Central memory CD4-positive, alpha-beta T cell (primary cell): ENCODE data around the gene MRPL40.
A peak's percentile ranks its signal among the peaks of the same experiment; 100 is the strongest.
"Not testable (repeated sequence)": the region's sequence is repeated elsewhere in the genome, so short reads cannot be mapped to it uniquely, and the experiment has no call there.

Experiments used
- DNase-seq: peaks from one replicate; pipeline ENCODE4 v3.0.0; 2022

Gene MRPL40

DNA sequence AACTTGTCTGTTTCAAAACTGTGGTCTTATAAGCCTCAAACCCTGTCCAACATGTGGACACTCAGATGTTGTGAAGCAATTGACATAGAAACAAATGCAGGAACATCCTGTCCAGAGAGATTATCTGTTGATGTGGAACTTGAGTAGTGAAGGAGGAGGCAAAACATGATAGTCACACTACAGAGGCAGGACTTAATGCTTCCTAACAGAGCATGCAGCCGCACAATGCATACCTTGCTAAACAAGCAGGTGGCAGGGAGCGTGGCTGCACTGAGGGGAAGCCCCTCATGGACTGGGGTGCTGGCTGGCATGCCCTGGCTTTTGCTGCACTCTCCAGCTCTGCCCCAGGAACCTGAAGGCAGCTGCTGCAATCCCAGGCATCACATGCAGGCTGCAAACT is 9.8 kb downstream of the MRPL40 start:
- no peak for DNase-seq

DNA sequence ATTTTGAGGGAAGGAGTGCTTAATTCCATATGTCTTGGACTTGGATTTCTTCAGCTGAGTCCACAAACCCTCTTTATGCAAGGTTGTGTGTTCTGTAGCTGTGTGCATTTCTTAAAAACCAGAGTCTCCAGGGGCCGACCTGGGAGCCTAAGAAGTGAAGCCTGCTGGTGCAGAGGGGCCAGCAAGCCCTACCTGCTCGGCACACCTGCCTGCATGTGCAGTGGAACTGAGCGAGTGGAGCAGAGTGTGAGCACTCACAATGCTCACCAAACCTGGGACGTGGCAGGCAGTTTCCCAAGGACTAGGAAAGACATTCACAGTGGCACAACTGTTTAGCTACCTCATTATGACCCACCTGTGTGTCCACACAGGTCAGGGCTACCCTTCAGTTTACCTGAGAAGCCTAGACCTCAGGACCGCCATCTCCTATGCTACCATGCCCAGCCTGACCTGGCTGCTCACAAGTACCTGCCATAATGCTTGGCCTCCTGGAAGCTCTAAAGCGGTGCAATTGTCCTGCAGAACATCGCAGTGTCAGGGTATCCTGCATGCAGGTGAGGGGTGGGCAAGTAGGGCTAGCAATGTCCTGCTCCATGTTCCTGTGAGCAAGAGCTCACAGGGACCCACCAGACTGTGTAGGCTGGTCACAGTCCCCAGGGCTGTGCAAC is 11.3 kb downstream of the MRPL40 start:
- no peak for DNase-seq

DNA sequence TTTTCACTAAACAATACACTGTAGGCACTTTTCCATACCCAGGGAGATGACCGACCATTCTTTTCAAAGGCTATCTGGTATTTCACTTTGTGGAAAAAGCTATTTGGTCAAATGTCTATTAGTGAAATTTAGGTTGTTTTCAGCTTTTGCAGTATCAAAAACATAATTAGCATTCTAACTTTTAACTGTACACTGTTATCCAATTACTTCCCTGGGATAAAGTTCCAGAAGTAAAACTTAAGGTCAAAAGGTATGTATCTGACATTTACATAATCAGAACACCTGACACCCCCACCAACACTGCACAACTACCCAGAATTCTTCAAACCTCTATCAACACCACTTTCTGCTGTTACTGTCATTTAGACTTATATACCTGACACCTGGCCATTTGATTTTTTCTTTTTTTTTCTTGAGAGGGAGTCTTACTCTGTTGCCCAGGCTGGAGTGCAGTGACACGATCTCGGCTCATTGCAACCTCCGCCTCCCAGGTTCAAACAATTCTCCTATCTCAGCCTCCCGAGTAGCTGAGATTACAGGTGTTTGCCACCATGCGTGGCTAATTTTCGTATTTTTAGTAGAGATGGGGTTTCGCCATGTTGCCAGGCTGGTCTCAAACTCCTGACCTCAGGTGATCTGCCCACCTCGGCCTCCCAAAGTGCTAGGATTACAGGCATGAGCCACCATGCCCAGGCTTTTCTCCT is 13.1 kb downstream of the MRPL40 start:
- not testable (repeated sequence) for DNase-seq

DNA sequence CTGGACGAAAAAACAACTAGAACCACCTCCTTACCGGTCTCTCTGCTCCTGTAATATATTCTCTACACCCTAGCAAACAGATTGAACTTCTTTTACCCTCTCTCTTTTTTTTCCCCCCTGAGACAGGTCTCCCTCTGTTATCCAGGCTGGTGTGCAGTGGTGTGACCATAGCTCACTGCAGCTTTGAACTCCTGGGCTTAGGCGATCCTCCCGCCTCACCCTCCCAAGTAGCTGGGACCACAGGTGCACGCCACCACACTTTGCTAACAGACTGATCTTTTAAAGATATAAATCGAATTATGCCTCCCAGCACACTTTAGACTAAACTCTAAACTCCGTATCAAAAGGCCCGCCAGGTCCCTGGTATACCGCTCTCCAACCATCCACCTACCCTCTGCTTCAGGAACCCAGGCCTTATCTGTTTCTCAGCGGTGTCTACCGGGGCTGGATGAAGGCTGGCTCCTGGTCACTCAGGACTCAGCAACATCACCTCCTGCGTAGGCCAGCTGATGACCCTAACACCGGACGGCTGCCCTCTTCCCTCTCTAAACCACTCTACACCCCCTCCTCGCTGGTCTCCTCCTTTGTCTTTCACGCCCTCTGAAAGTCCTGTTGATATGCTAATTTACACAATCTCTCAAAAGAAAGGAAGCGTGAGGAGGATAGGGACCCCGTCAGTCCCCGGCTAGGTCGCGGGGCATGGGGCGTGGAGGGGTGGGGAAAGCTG is 14.4 kb downstream of the MRPL40 start:
- no peak for DNase-seq

DNA sequence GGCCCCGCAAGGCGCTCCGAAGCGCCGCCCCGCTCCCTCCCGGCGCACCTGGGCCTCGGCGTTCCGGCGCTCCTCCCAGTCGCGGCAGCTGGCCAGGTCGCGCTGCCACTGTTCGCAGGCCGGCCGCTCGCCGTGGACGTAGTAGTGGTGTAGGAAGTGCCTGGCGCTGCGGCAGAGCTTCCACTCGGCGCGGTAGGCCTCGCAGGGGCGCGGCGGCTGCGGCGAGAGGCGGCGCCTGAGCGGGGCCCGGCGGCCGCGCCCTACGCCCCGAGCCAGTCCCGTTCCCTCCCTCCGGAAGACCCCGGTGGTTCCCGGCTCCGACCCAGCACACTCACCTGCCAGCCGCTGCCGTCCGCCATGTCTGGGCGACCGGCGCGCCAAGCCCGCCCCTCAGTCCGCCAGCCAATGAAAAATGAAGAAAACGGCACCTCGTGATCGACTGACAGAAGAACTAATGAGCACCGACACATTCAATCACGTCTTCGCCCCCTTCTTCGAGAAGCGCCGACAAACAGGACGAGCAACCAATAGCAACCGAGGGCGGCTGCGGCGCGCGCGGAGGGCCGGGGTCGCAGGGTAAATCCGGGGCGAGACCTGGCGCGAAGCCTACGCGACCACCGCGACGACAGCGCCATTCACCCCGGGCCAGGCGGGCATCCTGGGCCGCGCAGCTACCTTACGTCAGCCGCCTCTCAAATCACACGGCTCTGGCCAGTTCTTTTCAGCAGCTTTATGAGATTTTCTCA is 15.2 kb downstream of the MRPL40 start, which contains the start of gene C22orf39:
Gene C22orf39, minus strand, starts transcription at position 382 of the 746 bp plus-strand sequence. Its CDS starts 23 bp downstream, at position 359.
- peak; percentile 92 for DNase-seq

DNA sequence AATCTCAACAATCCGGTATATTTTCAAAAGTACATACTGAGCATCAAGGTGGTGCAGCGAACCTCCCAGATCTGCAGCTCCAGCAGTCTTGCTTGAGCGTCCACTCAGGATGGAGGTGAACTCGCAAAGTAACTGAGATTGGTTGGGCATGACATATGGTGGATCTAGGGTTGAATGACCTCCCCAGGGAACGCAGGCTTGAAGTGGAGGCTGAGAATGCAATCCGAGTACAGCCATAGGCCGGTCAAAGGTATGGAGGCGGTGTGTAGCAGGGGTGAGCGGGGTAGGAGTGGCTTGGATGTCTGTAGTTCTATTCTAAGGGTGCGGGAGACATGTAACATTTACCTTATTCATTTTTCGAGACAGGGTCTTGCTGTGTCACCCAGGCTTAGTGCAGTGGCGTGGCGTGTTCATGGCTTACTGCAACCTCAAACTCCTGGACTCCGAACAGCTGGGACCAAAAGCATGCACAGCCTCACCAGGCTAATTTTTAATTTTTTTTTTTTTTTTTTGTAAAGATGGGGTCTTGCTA is 15.8 kb downstream of the MRPL40 start:
- no peak for DNase-seq

DNA sequence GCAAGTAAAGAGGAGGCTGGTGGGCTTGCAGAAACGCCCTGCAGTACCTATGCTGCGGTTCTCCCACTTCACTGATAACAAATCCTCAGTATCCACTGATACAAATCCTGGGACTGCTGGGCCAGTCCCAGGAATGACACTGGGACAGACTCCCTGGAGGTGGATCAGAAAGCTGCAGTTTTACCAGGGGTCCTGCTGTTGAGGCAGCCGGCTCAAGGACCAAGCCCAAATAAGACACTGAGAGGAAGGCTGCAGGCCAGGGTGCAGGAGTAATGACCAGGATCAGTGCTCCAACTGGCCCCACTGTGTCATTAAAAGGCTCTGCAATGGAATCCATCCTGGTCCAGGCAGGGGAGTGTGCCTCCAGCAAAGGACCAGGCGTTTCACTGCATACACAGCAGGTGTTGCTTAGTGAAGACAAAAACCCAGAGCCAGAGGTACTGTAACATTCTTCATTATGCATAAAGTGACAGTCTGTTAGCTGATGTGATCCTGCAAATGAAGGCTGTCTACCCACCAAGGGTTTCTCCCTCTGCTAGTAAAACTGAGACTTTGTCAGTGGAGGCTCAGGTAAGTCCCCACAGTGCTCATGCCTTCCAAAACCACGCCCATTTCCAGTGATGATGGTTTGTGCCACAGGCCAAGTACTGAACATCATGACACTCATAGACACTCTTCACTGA is 16.5 kb downstream of the MRPL40 start:
- DNase-seq: no peak

DNA sequence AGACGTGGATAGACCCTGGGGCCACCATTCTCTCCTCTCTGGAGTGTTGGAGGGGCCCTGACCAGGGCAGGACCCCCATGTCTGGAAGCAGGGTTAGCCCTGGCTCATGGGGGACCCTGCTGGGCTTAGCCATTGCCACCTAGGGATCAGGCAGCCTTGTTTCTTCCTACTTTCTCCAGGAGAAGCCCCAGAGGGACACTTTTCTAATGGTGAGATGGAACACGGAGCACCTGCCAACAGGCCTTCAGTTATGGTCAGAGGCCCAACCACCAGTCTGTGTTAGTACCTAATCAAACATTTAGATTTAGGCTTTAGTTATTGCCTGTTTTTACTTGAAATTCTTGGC is 17.1 kb downstream of the MRPL40 start:
- DNase-seq: no peak

DNA sequence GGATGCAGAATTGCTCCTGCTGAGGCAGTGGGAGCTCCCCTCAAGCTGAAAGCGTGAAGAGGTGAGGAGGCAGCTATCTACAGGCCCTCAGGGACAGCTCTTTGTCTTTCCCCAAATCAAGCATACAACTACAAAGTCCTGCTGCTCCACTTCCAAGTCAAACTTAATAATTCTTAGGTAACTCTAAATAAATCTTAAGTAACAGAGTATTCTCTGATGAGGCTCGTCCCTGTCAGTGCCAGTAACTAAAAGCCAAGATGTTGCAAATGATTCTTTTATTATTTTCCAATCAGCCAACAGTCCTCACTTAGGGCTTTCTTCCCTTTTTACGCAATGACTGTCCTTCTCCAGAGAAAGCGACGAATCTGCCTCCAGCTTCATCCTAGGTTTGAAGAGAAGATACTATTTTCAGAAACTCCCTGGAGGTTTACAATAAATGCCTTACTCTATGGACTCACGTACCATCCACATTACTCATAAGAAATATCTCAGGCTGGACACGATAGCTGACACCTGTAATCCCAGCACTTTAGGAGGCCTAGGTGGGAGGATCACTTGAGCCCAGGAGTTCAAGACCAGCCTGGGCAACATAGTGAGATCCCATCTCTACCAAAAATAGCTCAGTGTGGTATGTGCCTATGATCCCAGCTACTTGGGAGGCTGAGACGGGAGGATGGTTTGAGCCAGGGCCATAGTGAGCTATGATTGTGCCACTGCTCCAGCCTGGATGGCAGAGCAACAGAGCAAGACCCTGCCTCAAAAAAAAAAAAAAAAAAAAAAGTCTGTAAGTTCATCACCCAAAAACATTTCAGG is 18.2 kb downstream of the MRPL40 start:
- DNase-seq: no peak

DNA sequence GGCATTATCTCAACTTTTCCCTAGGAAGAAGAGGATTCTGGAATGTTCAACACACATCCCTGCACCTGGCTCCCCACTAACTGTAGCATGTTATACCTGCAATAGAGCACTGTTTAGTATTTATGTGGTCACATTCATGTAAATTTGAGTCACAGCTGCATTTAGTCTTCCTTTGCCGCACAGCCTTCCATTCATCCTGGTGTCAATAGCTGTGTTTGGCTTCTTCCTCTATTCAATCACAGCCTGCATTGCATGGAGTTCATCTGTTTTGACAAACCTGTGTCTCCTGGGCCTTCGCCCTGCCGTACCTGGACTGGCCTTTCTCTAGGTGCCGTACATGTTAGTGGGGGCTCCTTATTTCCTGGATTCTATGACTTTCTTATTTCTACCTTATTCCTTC is 19.2 kb downstream of the MRPL40 start:
- DNase-seq: no peak

DNA sequence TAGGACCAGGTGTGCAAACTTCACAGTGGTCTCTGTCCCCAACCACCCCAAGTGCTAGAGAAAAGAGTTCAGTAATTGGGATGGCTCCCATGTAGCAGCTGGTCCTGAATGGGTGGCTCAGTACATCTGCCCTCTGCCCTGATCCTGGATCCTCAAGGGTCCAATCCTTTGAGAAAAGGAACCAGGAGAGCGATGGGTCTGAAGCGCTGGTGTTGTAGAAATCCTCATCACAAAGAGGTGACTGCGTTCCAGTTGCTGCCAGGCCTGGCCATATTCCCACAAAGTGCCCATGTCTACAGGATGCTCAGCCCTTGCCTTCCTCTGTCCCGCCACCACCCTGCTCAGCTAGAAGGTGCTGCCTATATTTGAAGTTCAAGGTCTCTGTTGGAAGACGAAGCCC is 21.4 kb downstream of the MRPL40 start:
- no peak for DNase-seq

DNA sequence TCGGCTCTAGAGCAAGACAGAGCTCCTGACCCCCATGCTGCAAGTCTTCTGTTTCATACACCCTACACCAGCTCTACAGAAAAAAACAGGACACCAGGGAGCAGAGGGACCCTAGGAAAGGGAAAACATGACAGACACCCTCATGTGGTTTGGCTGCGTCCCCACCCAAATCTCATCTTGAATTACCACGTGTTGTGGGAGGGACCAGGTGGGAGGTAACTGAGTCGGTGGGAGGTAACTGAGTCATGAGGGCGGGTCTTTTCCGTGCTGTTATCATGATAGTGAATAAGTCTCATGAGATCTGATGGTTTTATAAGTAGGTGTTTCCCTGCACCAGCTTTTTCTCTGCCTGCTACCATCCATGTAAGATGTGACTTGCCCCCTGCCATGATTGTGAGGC is 21.8 kb downstream of the MRPL40 start:
- DNase-seq: no peak

DNA sequence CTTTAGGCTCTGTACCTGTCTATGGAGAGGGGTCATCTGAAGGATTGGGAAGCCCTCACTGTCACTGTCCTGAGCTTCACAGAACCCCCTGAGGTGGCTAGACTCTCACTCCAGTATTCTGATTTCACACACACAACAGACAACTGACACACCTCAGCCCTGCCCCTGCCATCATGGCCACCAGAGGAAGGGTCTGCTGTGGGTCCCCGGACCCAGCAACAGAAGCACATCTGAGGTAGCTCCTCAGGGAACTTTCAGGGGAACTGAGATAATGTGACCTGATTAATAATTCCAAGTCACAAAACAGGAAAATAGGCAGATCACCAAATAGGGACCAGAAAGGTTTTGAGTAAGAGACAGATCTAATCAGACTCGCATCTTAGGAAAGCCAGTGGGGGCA is 22.7 kb downstream of the MRPL40 start:
- DNase-seq: no peak

DNA sequence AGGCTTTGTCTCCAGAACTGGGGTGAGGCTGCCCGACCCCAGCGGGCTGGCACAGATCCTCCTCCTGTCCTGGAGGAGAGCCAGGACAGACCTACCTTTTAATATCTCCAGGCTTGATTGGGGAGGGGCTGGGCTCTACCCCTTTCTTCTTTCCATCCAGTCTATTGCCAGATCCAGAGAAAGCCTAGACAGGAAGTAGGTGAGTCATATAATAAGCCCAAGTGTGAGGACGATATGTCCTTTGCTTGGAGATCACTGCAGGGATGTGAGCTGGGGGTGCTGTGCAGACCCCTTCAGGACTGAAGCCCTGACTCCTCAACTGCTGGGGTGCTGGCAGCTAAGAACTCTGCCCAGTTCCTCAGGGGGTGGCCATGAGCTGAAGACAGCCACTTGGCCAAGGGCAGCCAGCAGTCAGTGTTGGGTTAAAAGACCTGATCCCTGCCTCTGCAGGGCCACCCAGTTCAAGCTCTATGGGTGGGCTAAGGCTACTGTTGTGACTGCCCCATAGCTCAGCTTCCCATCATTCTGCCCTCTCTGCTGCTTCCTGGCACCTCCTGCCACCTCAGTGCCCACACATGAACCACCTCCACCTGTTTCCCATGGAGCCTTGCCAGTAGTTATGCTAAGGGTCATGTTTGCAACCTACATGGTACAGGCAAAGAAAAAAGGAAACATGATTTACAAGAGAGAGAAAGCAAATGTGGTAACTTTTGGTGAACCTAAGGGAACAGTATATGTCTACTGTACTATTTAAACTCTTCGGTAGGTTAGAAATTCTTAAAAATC is 23.4 kb downstream of the MRPL40 start:
- DNase-seq: no peak

DNA sequence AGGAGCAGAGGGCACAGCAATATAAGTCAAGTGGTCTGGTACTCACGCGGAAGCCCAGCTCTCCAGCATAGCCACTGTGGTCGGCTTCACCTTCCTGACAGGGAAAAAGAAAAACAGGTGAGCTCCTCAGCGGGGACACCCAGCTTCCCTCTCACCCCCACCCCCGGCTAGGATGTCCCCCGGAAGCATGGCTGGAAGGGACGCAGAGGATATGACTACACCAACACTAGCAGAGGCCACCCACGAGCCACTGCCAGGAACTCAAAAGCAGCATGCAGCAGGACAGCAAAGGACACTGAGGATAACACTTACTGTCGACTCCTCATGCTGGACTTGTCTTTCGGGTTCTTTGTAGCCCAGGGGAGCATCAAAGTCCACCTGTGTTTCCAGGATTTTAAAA is 24.2 kb downstream of the MRPL40 start:
- DNase-seq: no peak

DNA sequence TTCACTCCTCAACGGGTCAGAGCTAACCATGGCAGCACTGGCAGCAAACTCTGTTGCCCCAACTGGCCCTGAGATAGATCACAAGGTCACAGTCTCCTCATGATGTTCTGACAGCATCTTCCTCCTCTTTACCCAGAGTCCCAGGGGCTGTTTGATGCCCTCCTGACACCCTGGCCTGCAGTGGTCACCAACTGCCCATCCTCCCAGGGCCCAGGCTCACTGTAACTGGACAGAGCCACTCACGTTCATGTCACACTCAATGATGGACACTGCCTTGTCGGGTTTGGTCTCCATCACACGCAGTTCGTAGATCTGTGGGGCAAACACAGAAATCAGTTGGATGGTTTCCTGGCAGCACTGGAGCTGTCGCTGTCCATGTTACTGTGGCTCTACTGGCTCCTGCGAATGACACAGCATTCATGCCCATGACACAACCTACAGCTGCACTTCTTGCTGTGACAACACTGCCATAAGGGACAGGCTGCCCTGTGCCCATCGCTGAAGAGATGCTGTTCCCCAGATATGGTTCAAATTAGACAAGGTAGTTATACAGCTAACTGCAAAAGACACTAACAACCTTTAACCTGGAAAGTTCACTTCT is 25.6 kb downstream of the MRPL40 start:
- no peak for DNase-seq

DNA sequence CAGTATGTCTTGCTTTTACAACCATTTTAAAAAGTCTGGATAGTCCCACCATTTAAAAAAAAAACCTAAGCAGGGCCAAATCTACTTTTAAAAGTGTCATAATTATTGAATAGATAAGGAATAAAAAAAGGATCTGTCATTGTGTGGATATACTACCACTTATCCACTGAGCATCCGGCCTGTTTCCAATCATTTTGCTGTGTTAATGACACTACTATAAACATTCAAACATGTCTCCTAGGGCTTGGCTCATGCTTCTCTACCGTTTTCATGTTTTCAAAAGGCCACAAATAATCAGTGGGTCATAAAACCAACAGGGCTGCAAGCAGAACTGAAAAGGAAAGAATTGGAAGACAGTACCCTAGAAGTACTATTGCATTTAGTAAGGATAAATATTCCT is 27.7 kb downstream of the MRPL40 start:
- DNase-seq: no peak

DNA sequence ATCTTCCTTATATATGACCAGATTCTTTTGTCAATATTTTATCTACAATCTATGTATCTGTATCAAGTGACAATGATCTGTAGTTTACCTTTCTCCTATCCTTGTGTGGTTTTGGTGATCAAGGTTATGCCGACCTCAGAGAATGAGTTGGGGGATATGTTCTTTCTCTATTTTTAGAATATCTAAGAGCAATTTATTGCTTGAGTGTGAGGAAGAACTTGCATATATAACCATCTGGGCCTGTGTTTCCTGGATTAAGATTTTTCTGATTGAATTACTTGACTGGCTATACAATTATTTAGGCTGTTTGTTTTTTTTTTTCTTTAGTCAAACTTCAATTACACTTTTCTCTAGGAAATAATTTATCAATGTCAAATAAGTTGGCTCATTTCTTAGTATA is 29.2 kb downstream of the MRPL40 start:
- no peak for DNase-seq

DNA sequence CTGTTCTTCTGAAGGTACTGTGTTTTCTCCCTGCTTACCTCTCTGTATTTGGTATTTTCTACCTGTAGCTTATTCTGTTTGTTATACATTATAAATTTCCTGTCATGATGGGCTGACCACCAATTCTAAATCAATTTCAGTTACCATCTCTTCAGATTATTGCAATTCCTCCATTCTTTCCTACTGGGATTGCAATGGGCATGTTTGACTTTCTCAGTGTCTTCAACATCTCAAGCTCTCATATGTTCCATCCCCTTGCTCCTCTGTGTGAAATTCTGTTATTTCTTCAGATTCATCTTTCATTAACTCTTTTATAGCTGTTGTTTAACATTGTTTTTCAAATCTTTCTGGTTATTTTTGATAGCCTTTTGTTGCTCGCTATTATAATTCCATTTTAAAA is 30.7 kb downstream of the MRPL40 start:
- no peak for DNase-seq
